NCI-H146 treated with DMSO at 0.1 percent for 48 hours (cell line): ENCODE measurements around the gene KRT25.
"Not testable (repeated sequence)": the region's sequence is repeated elsewhere in the genome, so short reads cannot be mapped to it uniquely, and the experiment has no call there.

Experiments used
- DNase-seq: peaks from one replicate; lab custom pipeline; 2025; ENCODE audit not compliant: unreplicated experiment; lab: John Stamatoyannopoulos, UW

KRT25 gene

DNA sequence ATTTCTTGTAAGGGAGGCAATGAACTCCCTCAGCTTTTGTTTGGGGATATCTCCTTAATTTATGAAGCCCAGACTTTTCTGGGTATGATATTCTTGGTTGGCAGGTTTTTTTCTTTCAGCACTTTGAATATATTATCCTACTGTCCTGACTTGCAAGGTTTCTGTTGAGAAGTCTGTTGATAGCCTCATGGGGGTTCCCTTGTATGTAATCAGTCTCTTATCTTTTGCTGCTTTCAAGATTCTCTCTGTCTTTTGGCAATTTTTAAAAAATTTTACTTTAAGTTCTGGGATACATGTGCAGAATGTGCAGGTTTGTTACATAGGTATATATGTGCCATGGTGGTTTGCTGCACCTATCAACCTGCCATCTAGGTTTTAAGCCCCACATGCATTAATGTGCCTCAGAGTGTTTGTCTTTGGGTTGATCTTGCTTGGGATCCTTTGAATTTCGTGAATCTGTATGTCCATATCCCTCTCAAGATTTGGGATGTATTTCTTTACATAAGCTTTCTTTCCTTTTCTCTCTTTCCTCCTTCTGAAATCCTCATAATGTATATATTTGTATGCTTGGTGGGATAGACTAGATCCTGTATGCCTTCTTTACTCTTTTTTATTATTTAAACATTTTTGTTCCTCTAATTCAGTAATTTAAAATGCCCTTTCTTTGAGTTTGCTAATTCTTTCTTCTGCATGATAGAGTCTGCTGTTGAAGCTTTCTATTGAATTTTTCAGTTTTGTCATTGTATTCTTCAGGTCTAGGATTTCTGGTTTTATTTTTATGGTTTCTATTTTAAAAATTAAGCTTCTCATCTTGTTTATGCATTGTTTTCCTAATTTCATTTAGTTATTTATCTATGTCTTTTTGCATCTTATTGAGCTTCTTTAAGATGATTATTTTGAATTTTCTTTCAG is 5.2 kb upstream of the KRT25 start:
- DNase-seq: no peak

DNA sequence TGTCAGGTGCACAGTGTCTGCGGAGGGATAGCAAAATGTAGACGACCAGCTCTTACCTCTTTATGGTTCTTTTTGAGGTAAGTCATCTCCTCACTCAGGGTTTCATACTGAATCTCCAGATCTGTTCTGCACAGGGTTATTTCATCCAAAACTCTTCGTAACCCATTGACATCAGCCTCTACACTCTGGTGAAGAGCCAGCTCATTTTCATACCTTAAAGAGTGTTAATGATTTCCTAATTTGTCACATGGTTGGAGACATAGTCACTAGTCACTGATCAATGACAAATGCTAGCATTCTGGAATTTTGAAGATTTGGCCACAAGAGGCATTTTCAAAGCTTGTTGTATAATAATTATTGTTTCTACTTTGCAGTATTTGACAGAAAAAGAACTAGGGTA is 1.3 kb downstream of the KRT25 start:
- no peak for DNase-seq

DNA sequence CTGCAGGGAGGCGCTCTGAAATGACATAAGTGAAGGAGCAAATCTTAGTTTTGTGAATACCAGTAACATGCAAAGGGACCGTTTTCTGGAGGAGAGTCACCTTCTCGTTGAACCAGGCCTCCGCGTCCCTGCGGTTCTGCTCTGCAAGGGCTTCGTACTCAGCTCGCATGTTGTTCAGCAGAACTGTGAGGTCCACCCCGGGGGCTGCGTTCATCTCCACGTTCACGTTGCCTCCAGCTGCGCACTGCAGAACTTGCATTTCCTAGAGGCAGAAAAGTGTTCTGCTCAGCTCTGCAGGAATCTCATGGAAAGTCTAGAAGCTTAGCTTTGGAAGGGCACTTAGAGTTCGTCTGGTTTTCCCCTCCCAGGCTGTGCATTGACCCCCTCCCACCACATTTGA is 4.1 kb downstream of the KRT25 start:
- no peak for DNase-seq

DNA sequence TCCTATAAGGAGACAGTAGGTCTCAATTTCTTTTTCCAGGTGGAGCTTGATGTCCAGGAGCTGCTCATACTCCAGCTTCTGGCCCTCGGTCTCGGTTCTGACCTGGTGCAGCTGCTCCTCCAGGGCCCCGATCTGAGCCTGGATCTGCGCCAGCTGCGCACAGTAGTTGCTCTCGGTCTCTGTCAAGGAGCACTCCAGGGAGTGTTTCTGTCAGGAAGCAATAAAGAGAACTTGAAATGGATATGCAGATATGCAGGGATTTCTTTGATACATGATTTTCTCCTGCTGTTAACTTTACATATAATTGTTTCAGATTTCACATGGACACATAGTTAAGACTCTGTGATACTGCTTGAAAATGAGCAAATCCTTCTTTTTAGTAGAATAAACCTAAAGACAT is 4.7 kb downstream of the KRT25 start:
- DNase-seq: no peak

DNA sequence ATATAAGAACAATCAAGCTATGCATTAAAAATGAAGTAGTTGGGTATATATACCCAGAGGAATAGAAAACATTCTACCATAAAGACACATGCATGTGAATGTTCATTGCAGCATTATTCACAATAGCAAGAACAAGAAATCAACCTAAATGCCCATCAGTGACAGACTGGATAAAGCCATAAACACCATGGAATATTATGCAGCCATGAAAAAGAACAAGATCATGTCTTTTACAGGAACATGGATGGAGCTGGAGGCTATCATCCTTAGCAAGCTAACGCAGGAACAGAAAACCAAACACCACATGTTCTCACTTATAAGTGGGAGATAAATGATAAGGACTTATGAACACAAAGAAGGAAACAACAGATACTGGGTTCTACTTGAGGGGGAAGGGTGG is 6.5 kb downstream of the KRT25 start:
- not testable (repeated sequence) for DNase-seq

DNA sequence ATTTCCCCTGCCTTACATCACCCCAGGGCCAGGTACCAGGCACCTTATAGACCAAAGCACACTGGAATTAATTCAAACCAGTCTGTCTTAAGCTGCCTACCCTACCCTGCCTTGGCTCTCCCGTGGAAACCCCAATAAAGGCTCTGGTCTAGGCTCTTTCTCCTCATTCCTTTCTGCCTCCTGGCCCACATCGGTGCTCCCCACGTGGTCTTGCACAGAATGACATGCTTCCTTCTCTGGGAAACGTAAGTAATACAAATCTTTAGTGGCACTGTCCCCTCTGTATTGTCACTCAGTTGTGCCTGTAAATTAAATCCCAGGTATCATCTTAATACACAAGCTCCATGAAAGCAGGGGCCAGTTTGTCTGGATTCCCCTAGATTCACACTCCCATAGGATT is 16.6 kb downstream of the KRT25 start:
- DNase-seq: no peak

DNA sequence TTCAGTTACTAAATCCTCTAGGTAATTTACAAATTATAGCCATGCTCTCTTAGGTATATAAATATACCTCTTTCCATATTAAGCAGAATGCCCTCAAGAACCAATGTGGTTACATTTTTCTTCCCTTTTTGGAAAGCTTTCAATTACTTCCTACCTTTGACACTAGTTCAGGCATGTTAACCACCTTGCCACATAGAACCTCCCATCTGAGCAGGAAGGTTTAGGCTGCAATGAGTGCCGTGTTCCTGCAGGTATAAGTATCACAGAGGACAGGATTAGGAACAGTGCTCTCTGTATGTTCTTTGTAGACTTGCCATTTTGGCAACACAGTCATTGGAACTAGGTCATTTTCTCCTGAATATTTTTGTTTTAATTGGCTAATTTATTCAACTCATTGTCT is 20.1 kb downstream of the KRT25 start:
- DNase-seq: no peak

DNA sequence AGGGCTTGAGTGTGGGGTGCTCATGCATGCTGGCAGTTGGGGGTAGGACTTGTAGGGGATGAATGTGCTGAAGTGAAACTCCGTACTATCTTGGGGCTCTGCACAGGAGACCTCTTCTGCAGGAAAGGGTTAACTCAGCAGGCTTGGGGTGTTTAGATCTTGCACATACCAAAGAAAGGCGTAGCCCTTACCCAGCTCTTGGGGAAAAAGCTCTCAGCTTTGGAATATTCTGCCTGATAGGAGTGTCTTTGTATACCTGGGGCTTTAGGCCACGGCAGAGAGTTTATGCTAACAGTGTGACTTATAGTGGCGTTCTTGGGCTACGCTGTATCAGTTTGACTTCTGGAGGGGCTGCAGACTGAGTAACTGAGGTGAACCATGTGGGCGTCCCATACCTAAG is 21.1 kb downstream of the KRT25 start:
- DNase-seq: no peak

DNA sequence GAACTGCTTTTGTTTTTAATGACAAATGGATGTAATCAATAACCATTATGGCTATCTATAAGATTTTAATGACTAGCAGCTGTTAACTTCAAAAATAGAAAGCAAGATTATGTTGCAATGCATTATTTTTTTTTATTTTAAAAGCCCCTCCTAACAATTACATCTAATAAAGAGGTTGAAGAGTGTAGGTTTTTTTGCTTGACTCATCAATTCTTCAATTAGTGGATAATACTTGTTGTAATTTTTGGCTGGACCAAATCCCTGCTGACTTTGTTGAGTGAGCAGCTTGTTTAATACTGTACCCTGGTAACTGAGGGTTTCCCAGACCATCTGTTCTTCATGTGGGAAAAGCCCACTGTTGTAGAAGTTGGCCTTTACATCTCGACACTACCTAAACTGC is 24.2 kb downstream of the KRT25 start:
- DNase-seq: no peak

DNA sequence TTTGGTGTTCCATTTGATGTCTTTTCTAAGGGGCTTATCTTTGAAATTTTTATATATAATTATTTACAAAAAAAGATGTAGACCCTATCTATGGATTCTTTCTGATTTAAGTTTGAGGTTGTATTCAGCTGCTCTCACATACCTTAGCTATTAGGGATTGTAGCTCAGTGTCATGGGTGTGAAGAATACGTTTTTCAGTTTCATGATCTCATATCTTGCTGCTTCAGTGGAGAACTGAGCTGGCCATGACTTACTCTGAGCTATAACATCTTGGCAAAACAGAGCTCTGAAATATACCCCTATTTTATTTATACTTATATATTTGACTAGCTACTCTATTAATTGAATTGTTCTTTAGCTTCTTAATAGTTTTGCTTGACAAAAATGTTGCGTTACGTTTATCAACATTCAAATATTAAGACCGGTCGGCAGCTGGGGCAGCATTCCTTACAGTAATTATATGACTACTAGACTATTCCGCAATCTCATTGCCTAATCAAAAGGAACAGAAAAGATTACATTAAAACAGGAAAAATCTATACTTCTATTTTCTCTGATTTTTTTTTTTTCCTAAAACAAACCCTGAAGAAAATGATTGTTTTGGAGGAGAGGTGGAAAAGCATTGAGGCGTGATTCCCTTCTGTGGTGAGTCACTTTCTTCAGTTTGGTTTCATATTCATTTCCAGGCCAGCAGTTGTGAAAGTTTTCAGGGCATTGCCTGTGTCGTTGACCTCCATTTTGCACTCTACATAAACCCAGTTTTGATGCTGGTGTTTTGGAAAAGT is 27.5 kb downstream of the KRT25 start:
- DNase-seq: no peak

DNA sequence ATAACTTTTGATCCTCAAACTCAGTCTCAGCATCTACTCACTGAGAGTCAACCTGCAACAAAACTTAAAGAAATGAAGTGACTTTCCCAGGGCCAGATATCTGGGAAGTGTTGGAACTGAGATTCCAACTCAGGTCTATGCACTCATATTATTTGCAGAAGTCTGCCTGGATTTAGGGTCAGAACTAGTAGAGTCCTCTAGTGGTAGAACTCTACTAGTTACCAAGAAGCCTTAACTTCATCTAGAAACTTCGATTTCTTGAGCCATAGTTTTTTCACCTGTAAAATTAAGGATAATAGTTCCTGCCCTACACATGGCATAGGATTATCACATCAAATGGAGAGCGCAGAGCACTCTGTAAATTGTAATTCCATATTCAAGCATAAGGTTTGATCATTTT is 28.2 kb downstream of the KRT25 start:
- no peak for DNase-seq

DNA sequence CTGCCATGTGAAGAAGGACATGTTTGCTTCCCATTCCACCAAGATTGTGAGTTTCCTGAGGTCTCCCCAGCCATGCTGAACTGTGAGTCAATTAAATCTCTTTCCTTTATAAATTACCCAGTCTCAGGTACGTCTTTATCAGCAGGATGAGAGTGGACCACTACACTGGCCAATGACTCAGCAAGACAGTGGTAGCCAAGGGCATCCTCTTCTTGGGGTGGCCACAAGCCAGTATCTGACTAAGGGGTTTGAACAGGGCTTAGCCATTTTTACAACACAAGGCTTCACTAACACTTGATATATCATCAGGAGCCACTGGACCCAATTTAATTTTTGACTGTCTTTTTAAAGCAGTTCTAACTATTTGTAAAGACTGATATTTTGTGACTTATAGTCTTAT is 30.5 kb downstream of the KRT25 start:
- no peak for DNase-seq

DNA sequence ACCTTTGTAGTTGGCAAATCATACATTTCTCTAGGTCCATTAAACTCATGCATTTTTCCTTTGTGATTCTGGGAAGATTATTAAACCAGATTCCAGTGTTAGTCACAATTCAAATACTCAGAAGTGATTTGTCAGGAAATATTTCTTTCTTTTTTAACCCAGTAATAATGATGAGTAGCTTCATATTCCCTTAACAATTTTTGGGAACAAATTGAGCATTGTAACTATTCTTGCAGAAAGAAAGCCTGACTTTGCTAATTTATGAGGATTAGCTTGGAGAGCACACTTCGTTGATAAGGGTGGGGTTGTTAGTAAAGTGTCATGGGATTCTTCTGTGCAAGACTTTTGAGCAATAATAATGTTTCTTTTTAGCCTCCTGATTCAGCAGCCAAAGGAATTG is 32.9 kb downstream of the KRT25 start:
- no peak for DNase-seq

DNA sequence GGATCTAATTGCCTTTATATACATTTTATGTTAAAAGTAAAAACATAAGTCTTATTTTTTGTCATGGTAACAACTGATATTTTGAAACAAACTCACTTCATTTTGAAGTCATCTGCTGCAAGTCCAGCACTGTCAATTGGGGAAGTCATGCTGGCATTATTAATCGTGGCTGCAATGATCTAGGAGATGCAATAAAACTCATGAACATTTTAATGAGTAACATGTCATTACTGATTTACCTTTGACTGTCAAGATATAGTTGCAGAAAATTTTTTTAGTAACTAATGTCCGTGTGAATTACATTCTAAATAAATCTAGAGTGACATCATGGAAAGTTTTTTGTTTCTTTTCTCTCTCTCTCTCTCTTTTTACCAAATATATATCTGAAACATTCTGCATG is 34.2 kb downstream of the KRT25 start:
- no peak for DNase-seq

DNA sequence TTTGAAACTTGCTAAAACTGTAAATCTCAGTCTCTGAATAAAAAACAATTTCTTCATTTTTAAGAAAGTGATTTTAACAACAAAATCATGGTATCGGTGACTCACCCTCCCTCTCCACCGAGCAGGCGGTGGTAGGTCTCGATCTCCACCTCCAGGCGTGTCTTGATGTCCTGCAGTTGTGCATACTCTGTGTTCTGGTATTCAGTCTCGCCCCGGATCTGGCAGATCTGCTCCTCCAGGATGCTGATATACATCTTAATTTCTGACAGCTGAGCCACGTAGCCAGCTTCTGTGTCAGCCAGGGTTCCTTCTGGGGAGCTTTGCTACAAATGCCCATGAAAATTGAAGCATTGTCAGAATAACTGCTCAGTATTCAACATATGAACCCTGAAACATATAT is 36.2 kb downstream of the KRT25 start:
- DNase-seq: no peak

DNA sequence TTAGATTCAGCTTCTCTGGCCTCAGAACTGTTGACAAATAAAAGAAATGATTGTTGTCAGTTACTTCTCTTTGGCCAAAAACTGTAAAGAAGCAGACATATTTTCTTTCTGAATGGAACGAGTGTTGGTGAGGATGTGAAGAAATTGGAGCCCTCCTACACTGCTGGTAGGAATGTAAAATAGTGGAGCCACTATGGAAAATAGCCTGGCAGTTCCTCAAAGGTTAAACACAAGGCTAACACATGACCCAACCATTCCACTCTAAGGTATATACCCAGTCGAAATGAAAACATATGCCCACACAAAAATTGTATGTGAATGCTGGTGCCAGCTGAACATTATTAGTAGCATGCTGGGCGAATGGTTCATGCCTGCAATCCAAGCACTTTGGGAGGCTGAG is 37.4 kb downstream of the KRT25 start:
- no peak for DNase-seq

DNA sequence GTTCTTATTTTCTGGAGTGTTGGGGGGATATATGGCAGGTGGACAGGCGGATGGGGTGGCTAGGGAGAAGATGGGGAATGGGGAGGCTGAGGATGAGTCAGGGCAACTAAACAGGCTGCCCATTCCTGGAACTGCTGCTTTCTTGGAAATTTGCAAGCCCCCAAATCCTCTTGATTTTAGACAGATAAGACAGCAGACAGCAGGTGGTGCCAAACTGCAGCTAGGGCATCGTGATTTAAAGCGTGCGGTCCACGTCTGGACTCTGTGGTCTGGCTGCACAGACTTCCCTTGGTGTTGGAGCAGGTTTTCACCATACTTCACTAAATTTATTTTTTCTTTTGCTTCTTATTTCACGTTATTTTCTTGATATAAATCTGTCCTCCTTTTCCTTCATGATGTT is 40.7 kb downstream of the KRT25 start:
- DNase-seq: no peak

DNA sequence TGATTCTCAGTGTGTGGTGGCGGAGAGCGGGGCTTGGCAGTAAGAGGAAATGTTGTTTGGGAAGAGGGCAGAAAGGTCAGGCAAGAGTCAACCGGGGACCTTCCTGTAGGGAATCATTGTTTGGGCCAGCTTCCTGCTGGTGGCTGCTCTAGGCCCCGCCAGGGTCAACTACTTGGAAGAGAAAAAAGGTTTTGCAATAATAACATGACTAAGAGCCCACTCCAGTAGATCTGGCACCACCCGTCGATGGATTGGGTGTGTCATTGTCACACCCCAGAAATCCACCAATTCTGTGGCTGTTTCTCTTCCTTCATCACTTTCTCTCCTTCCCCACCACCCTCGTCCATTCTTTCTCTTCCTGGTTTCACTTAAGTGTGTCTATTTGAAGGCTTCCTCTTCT is 47.4 kb downstream of the KRT25 start:
- DNase-seq: no peak

DNA sequence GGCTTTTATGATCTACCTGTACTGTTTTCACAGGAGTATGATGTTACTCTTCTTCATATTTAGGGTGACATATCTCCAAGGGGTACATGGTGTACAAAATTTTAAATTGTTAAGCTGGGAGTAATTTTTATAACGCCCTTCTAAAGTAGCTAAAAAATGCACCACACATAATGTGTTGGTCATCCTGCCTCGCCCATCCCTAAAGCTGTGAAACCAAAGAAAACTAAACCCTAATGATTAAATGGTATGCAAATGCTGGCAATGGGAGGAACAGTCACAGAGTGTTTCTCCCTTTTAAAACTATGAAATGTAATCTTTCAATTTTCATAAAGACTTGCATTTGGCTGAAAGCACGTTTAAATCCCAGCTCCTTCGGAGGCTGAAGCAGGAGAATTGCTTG is 49.5 kb downstream of the KRT25 start:
- no peak for DNase-seq

DNA sequence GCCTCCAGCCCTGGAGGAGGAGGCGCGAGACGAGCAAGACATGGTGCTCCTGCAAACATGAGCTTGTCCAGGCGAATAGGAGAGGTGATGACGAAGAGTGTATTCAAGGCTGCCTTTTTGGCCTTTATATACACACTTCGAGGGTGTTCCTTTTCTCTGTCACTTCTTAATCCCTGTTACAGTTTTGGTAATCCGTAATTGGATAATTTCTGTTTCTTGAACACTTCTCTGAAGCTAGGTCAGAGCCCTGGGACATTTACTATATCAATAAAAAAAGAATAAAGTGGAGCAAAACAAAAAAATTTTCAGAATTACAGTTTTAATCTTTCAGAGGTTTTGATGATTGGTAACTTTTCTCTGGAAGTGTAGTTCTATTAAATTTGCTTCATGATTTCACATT is 51.5 kb downstream of the KRT25 start, which contains the start of gene KRT24:
Gene KRT24 (minus strand): TSS at position 101 of the 400 bp plus-strand sequence. CDS start 59 bp downstream, at position 42.
- DNase-seq: no peak

DNA sequence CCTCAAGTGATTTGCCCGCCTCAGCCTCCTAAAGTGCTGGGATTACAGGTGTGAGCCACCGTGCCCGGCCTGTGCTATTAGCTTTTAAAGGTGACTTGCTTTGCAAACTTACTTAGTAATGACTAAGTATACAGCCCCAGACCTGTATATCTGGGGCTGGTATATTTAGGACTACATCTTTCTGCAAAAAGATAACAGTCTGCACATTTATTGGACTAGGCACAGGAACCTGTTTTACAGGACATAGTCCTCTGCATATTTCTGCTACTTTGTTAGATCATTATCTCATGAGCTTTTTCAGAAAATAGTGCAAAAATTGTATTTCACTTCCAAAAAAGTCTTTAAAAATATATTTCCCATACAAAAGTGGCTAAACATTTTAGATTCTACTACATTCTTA is 52.9 kb downstream of the KRT25 start:
- no peak for DNase-seq

DNA sequence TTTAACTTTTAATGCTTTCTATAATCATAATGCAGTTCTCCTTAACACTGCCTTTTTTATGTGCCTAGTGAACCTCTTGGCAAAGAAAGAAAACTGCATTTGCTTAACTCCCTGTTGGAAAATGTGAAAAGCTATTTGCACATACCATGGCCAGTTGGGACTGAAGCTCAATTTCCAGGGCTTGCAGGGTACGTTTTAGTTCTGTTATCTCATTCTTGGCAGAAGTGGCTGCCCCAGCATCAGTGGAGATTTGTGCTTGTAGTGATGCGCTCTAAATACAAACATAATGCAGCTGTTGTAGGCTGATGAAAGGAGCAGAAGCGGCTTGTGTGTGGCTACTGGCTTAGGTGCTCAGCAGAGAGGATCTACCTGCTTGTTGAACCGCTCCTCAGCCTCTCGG is 55.3 kb downstream of the KRT25 start:
- DNase-seq: no peak
